GM06990 (cell line): ENCODE results near the gene JAM3.

Experiments
- DNase-seq: peaks from one replicate; pipeline ENCODE4 v3.0.0-alpha.2; 2011; ENCODE audit not compliant: insufficient read length; ENCODE audit errors: extremely low read depth
- H3K27me3 ChIP-seq: replicated peaks from 2 replicates; pipeline ENCODE4 v1.6.0; 2011; ENCODE audit warnings: low read length; ENCODE audit not compliant: control insufficient read depth, insufficient read depth
- H3K36me3 ChIP-seq: 2 replicates; pipeline ENCODE4 v1.5.1; 2011; ENCODE audit warnings: low read length; ENCODE audit not compliant: control insufficient read depth, insufficient read depth
- H3K4me3 ChIP-seq: replicated peaks from 2 replicates; pipeline ENCODE4 v1.5.1; 2011; ENCODE audit warnings: low read depth, mild to moderate bottlenecking, control low read depth, low read length
- TF ChIP-seq, protein P1 (sequence below): IDR thresholded peaks from 2 replicates; pipeline ENCODE4 v1.5.1; 2011; ENCODE audit warnings: low read length, control low read depth, mild to moderate bottlenecking, inconsistent platforms; ENCODE audit not compliant: insufficient read depth, poor library complexity, severe bottlenecking

Gene JAM3

DNA sequence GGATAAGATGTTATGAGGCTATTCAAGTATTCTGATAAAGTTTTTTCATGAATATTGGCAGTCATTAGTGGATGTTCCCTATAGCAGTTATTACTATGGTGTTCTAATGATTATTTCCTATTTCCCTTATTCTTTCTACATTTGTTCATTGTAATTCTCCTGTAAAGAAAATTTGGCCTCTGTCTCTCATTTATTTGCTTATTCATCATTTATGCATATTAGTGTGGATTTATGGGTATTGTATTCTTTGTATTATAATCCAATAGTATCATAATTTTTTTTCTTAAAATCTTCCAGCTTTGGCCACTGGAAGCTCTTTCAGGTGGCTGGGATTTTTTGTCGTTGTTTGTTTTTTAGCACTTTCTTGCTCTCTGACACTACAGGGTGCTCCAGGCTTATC, 47.3 kb downstream of the JAM3 start:
- H3K36me3 ChIP-seq: no peaks in the 10 kb centered on the region
- TF ChIP-seq, protein P1, sequence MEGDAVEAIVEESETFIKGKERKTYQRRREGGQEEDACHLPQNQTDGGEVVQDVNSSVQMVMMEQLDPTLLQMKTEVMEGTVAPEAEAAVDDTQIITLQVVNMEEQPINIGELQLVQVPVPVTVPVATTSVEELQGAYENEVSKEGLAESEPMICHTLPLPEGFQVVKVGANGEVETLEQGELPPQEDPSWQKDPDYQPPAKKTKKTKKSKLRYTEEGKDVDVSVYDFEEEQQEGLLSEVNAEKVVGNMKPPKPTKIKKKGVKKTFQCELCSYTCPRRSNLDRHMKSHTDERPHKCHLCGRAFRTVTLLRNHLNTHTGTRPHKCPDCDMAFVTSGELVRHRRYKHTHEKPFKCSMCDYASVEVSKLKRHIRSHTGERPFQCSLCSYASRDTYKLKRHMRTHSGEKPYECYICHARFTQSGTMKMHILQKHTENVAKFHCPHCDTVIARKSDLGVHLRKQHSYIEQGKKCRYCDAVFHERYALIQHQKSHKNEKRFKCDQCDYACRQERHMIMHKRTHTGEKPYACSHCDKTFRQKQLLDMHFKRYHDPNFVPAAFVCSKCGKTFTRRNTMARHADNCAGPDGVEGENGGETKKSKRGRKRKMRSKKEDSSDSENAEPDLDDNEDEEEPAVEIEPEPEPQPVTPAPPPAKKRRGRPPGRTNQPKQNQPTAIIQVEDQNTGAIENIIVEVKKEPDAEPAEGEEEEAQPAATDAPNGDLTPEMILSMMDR: no peak
- H3K4me3 ChIP-seq: no peak overlapping the region
- no peak for DNase-seq
- H3K27me3 ChIP-seq: no peaks in the 10 kb centered on the region

DNA sequence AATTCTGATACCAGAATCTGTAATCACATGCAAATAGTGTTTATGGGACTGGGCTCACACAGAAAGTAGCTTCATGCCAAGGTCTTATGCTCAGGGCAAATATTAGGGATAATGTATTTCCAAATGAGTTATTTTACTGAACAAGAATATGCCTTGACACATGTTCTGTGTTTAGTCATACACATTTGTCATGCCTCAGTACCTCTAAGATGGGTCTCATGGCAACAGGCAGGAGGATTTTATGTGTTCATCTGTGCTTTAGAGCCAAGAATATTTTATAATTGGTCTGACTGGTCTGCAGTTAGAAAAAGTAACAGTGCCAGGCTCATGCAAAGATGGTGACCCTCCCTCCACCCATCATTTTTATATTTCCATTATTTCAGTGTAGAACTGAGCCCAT, 49.1 kb downstream of the JAM3 start:
- Histone ChIP-seq H3K27me3 (no peaks in the 10 kb centered on the region), H3K36me3 (no peaks in the 10 kb centered on the region), H3K4me3 (no peak overlapping the region)
- TF ChIP-seq, protein P1: no peak
- no peak for DNase-seq

GRCh38 chr11:134119094-134119493, 50.2 kb downstream of the JAM3 start:
- TF ChIP-seq, protein P1: no peak
- no peak overlapping the region for H3K4me3 ChIP-seq
- H3K27me3 ChIP-seq: no peaks in the 10 kb centered on the region
- H3K36me3 ChIP-seq: no peaks in the 10 kb centered on the region
- DNase-seq: no peak

DNA sequence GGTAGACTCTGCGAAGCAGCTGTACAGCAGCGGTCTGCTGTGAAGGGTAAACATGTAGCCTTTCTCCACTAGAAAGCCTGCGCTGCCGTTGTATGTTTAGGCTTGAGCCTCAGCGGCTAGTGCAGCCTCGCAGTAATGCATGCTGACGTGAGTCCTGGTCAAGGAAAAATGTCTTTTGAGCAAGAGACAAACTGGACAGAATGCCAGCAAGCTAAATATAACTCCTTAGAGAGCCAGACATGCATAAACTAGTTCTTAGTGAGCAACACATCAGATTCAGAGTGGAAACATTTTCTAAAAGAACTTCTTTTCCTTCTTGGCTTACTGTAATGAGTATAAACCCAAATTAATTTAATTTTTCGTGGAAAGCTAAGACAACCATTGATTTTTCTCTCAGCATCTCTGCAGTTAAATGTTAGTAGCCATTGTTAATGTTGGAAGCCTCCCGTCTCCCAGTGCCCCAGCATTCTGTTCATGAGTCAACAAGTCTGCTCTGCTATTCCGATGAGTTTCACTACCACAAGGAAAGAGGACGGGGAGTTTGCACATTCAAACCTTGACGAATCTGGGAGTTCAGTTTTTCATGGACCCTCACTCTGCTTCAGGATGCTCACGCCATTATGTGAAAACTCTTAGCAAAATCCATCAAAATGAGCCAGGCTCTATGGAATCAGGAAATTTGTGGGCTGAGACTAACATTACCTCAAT, 51.4 kb downstream of the JAM3 start:
- H3K4me3 ChIP-seq: no peak overlapping the region
- DNase-seq: no peak
- TF ChIP-seq, protein P1: no peak
- no peaks in the 10 kb centered on the region for H3K27me3 ChIP-seq
- H3K36me3 ChIP-seq: no peaks in the 10 kb centered on the region

- DNase-seq: no peak
- Histone ChIP-seq H3K27me3 (no peaks in the 10 kb centered on the region; the same call in 1 of the 2 replicates), H3K4me3 (no peak overlapping the region), H3K36me3 (no peaks in the 10 kb centered on the region)
- TF ChIP-seq, protein P1: no peak
Observed at GRCh38 chr11:134120921-134121526, 52.2 kb downstream of the JAM3 start.
